Measurements from ENCODE around the gene TMEM60. TPM values are rescaled to one million over a fixed set of nuclear protein-coding genes. Genes with fewer than 3 reads are reported as not detected.
"Not testable (repeated sequence)": the region's sequence is repeated elsewhere in the genome, so short reads cannot be mapped to it uniquely, and the experiment has no call there.

TMEM60 gene
- total RNA-seq, 1 donor from 2014 or later: 16.6 TPM

DNA sequence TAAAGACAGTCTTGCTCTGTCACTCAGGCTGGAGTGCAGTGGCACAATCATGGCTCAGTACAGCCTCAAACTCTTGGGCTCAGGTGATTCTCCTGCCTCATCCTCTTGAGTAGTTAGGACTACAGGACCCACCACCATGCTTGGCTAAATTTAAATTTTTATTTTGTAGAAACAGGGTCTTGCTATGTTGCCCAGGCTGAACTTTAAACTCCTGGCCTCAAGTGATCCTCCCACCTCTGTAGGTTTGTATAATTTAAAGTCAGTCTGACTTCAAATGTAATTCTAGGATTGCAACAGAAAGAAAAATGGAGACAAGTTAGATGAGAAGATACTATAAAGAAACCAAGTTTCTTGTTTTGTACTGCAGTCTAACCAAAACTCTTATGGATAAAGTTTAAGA is 11.5 kb downstream of the TMEM60 start:
- Mint-ChIP-seq H3K27ac (ENCODE audit: unreplicated experiment) (no peak overlapping the region), H3K27me3 (ENCODE audit: low read depth) (no peaks in the 10 kb centered on the region), H3K36me3 (ENCODE audit: low read depth) (peaks cover 3% of the 10 kb centered on the region), H3K4me3 (ENCODE audit: unreplicated experiment) (no peak overlapping the region), H3K4me1 (ENCODE audit: low read depth) (no peaks in the 10 kb centered on the region), H3K9me3 (ENCODE audit: low read depth) (peaks cover 4% of the 10 kb centered on the region)
- DNase-seq (ENCODE audit: low spot score): no peak
- TF ChIP-seq, protein P1, sequence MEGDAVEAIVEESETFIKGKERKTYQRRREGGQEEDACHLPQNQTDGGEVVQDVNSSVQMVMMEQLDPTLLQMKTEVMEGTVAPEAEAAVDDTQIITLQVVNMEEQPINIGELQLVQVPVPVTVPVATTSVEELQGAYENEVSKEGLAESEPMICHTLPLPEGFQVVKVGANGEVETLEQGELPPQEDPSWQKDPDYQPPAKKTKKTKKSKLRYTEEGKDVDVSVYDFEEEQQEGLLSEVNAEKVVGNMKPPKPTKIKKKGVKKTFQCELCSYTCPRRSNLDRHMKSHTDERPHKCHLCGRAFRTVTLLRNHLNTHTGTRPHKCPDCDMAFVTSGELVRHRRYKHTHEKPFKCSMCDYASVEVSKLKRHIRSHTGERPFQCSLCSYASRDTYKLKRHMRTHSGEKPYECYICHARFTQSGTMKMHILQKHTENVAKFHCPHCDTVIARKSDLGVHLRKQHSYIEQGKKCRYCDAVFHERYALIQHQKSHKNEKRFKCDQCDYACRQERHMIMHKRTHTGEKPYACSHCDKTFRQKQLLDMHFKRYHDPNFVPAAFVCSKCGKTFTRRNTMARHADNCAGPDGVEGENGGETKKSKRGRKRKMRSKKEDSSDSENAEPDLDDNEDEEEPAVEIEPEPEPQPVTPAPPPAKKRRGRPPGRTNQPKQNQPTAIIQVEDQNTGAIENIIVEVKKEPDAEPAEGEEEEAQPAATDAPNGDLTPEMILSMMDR (IDR thresholded peaks at IDR 0.05): no peak

DNA sequence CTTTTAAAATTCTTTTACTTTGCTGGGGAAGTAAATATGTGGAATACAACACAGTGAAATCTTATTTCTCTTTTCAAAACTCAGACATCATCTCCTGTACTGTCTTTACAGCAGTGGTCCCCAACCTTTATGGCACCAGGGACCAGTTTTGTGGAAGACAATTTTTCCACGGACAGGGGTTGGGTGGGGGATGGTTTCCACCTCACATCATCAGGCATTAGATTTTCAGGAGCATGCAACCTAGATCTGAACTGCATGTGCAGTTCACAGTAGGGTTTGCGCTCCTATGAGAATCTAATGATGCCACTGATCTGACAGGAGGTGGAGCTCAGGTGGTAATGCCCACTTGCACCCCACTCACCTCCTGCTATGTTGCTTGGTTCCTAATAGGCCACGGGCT is 12.2 kb downstream of the TMEM60 start:
- TF ChIP-seq, protein P1 (IDR thresholded peaks at IDR 0.05): no peak
- no peaks in the 10 kb centered on the region for H3K4me1 Mint-ChIP-seq (ENCODE audit: low read depth)
- no peak for DNase-seq (ENCODE audit: low spot score)
- no peaks in the 10 kb centered on the region for H3K27me3 Mint-ChIP-seq (ENCODE audit: low read depth)
- peaks cover 5% of the 10 kb centered on the region for H3K36me3 Mint-ChIP-seq (ENCODE audit: low read depth)
- no peak overlapping the region for H3K27ac Mint-ChIP-seq (ENCODE audit: unreplicated experiment)
- H3K4me3 Mint-ChIP-seq (ENCODE audit: unreplicated experiment): no peak overlapping the region
- peaks cover 4% of the 10 kb centered on the region for H3K9me3 Mint-ChIP-seq (ENCODE audit: low read depth)

DNA sequence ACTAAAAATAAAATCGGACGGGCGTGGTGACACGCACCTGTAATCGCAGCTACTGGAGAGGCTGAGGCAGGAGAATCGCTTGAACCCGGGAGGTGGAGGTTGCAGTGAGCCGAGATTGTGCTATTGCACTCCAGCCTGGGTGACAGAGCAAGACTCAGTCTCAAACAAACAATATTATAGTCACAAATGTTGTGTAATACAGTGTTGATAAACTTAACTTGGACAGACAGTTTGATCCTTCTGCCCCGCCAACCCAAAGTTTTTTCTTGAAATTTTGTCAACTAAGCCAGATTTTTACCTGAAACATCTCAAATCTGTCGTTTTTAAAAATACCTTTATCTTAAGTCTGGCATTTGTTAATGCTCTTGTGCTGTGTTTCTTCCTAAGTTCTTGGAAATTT is 13.8 kb downstream of the TMEM60 start:
- not testable (repeated sequence) for H3K36me3 Mint-ChIP-seq (ENCODE audit: low read depth); H3K9me3 Mint-ChIP-seq (ENCODE audit: low read depth); H3K27ac Mint-ChIP-seq (ENCODE audit: unreplicated experiment); H3K27me3 Mint-ChIP-seq (ENCODE audit: low read depth); DNase-seq (ENCODE audit: low spot score); H3K4me3 Mint-ChIP-seq (ENCODE audit: unreplicated experiment); H3K4me1 Mint-ChIP-seq (ENCODE audit: low read depth)

DNA sequence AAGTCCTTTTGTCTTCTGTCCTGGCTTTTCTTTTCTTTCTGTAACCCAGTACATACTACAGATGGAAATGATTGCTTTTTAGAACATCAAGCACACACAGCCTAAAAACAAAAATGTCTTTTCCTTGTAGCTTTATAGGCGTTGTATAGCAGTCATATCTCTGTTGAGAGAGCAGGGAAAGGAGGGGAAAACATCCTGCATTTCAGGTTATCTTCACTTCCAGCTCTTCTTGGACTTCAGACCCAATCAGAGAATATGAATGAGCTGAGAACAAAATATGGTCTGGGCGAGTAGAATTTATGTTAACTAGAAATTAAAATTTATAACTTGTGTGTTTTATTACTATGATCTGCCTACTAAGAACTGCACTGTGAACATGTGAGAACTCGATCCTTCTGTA is 14.7 kb downstream of the TMEM60 start:
- peaks cover under 1% of the 10 kb centered on the region for H3K9me3 Mint-ChIP-seq (ENCODE audit: low read depth)
- TF ChIP-seq, protein P1 (IDR thresholded peaks at IDR 0.05): no peak
- DNase-seq (ENCODE audit: low spot score): no peak
- no peaks in the 10 kb centered on the region for H3K27me3 Mint-ChIP-seq (ENCODE audit: low read depth)
- H3K4me1 Mint-ChIP-seq (ENCODE audit: low read depth): no peaks in the 10 kb centered on the region
- no peak overlapping the region for H3K4me3 Mint-ChIP-seq (ENCODE audit: unreplicated experiment)
- no peak overlapping the region for H3K27ac Mint-ChIP-seq (ENCODE audit: unreplicated experiment)
- peaks cover 11% of the 10 kb centered on the region for H3K36me3 Mint-ChIP-seq (ENCODE audit: low read depth)

DNA sequence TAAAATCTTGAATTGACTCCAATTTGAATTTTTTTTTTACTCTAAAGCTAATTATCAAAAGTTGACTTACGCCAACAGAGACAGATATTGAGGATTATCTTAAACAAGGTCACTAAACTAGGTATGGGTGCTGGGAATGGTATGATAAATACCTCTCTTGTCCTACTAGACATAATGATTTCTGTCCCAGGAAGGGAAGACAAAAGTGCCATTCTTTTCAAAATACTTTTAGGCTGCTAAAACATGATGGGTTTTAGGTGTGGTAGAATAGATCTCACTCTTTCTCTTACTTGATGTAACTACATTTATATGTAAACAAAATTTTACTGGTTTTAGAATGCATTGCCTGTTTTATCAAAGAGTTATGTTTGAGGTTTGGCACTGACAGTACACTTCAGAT is 15.1 kb downstream of the TMEM60 start:
- H3K27ac Mint-ChIP-seq (ENCODE audit: unreplicated experiment): no peak overlapping the region
- no peaks in the 10 kb centered on the region for H3K9me3 Mint-ChIP-seq (ENCODE audit: low read depth)
- TF ChIP-seq, protein P1 (IDR thresholded peaks at IDR 0.05): no peak
- H3K4me1 Mint-ChIP-seq (ENCODE audit: low read depth): no peaks in the 10 kb centered on the region
- no peak overlapping the region for H3K4me3 Mint-ChIP-seq (ENCODE audit: unreplicated experiment)
- H3K36me3 Mint-ChIP-seq (ENCODE audit: low read depth): peaks cover 13% of the 10 kb centered on the region
- DNase-seq (ENCODE audit: low spot score): no peak
- H3K27me3 Mint-ChIP-seq (ENCODE audit: low read depth): no peaks in the 10 kb centered on the region

DNA sequence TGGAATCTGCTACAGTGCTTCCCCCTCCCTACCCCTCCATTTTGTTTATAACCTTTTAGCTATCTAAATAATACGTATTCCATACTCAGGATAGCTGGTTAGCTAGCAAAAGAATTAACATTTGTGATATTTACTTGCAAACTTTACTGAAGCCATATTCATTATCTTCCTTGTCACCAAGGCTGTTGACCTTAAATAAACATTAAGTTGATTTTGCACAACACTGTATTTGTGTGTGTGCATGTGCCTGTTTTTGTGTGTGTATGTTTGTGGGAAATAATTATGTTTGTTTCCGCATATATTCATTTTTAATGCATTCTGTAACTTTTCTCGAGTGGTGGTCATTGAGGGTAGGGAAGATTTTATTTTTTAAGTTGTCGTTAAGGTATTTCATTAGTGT is 15.9 kb downstream of the TMEM60 start:
- Mint-ChIP-seq H3K9me3 (ENCODE audit: low read depth) (no peaks in the 10 kb centered on the region), H3K27ac (ENCODE audit: unreplicated experiment) (no peak overlapping the region), H3K36me3 (ENCODE audit: low read depth) (peaks cover 15% of the 10 kb centered on the region), H3K27me3 (ENCODE audit: low read depth) (no peaks in the 10 kb centered on the region), H3K4me1 (ENCODE audit: low read depth) (no peaks in the 10 kb centered on the region), H3K4me3 (ENCODE audit: unreplicated experiment) (no peak overlapping the region)
- no peak for DNase-seq (ENCODE audit: low spot score)
- TF ChIP-seq, protein P1 (IDR thresholded peaks at IDR 0.05): no peak
